ENCODE results near the gene CDC42BPA. TPM values are rescaled to one million over a fixed set of nuclear protein-coding genes. Genes with fewer than 3 reads are reported as not detected.

The CDC42BPA gene
- total and polyA plus RNA-seq, 8 donors = 6.2 to 198 (median 64.5) TPM

DNA sequence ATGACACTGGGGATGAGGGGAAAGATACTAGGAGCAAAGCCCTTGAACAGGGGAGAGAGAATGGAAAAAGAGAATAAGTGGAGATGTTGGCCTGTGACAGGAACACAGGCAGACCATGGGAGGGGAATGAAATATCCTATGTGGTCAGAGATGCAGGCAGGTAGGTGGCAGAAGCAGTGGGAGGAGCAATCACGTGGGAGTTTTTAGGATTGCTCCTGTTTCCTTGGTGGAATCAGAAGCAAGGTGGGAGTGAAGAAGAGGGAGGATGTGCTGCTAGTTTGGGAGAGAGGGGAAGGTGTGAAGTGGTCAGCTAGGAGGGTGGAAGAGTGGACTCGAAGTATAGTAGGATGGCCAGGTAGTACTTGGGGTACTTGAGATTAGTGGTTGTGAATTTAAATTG is 46.4 kb upstream of the CDC42BPA start:
- H3K36me3 ChIP-seq = no peaks in the 10 kb centered on the region
- peaks cover 0 to 10% (median 0%) of the 10 kb centered on the region in 4 donors for H3K4me1 ChIP-seq
- 71 to 91% (median 80%) methylated on average over 2 of the region's 2 CpGs for WGBS, 5 donors
- DNase-seq = no peak
- H3K4me3 ChIP-seq = no peak overlapping the region
- H3K9me3 ChIP-seq = no peaks in the 10 kb centered on the region
- no peak overlapping the region for H3K27ac ChIP-seq
- no peaks in the 10 kb centered on the region for H3K27me3 ChIP-seq
- TF ChIP-seq, protein P1, sequence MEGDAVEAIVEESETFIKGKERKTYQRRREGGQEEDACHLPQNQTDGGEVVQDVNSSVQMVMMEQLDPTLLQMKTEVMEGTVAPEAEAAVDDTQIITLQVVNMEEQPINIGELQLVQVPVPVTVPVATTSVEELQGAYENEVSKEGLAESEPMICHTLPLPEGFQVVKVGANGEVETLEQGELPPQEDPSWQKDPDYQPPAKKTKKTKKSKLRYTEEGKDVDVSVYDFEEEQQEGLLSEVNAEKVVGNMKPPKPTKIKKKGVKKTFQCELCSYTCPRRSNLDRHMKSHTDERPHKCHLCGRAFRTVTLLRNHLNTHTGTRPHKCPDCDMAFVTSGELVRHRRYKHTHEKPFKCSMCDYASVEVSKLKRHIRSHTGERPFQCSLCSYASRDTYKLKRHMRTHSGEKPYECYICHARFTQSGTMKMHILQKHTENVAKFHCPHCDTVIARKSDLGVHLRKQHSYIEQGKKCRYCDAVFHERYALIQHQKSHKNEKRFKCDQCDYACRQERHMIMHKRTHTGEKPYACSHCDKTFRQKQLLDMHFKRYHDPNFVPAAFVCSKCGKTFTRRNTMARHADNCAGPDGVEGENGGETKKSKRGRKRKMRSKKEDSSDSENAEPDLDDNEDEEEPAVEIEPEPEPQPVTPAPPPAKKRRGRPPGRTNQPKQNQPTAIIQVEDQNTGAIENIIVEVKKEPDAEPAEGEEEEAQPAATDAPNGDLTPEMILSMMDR (IDR thresholded peaks at IDR 0.05) = no peak
- TF ChIP-seq EP300 (IDR thresholded peaks at IDR 0.05) (no peak), POLR2AphosphoS5 (IDR thresholded peaks at IDR 0.05) (no peak), POLR2A (IDR thresholded peaks at IDR 0.05) (no peak)
- intact Hi-C loops (cut with DNase I; ENCODE audit: low total_unique reads) = no loop called here

DNA sequence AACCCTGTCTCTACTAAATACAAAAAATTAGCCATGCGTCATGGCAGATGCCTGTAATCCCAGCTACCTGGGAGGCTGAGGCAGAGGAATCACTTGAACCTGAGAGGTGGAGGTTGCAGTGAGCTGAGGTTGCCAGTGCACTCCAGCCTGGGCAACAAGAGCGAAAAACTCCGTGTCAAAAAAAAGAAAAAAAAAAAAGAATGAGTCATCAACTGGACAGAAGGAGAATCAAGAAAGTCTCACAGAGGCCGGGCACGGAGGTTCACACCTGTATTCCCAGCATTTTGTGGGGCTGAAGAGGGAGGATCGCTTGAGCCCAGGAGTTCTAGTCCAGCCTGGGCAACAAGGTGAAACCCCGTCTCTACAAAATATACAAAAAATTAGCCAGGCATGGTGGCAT is 45.5 kb upstream of the CDC42BPA start:
- H3K27ac ChIP-seq = no peak overlapping the region

DNA sequence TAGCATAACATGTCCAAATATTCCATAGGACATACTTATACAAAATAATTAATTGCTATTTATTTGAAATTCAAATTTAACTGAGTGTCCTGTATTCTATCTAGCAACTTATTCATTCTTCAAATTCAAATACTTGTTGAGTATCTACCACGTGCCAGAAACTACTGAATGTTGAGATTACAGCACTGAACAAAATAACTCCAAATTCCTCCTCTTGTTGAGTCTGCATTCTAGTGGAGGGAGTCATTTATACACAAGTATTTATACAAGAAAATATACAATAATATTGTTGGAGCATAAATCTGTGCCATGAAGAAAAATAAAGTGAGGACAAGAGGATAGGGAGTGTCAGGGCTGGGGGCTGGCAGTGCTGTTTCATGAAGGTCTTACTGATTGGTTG is 43.7 kb upstream of the CDC42BPA start:
- Histone ChIP-seq H3K4me1 (peaks cover 5 to 10% (median 8%) of the 10 kb centered on the region in 4 donors), H3K27ac (no peak overlapping the region), H3K4me3 (no peak overlapping the region), H3K27me3 (no peaks in the 10 kb centered on the region), H3K36me3 (no peaks in the 10 kb centered on the region), H3K9me3 (no peaks in the 10 kb centered on the region)
- no peak for DNase-seq
- TF ChIP-seq POLR2A (IDR thresholded peaks at IDR 0.05) = no peak
- TF ChIP-seq EP300 (IDR thresholded peaks at IDR 0.05) = no peak
- TF ChIP-seq POLR2AphosphoS5 (IDR thresholded peaks at IDR 0.05) = no peak
- TF ChIP-seq, protein P1 (IDR thresholded peaks at IDR 0.05) = no peak
- intact Hi-C loops (cut with DNase I; ENCODE audit: low total_unique reads) = no loop called here
- WGBS, 5 donors = 55 to 71% (median 58%) methylated on average over 1 of the region's 1 CpG

More for the DNA sequence above, 45.5 kb upstream of the CDC42BPA start:
- no peak for DNase-seq
- Histone ChIP-seq H3K4me1 (peaks cover 0 to 3% (median 0%) of the 10 kb centered on the region in 4 donors), H3K4me3 (no peak overlapping the region), H3K36me3 (no peaks in the 10 kb centered on the region), H3K27me3 (no peaks in the 10 kb centered on the region), H3K9me3 (no peaks in the 10 kb centered on the region)
- TF ChIP-seq, protein P1 (IDR thresholded peaks at IDR 0.05) = no peak
- TF ChIP-seq POLR2A (IDR thresholded peaks at IDR 0.05) (no peak), POLR2AphosphoS5 (IDR thresholded peaks at IDR 0.05) (no peak), EP300 (IDR thresholded peaks at IDR 0.05) (no peak)
- WGBS, 5 donors = 89 to 97% (median 94%) methylated on average over 7 of the region's 7 CpGs
- intact Hi-C loops (cut with DNase I; ENCODE audit: low total_unique reads) = no loop called here

DNA sequence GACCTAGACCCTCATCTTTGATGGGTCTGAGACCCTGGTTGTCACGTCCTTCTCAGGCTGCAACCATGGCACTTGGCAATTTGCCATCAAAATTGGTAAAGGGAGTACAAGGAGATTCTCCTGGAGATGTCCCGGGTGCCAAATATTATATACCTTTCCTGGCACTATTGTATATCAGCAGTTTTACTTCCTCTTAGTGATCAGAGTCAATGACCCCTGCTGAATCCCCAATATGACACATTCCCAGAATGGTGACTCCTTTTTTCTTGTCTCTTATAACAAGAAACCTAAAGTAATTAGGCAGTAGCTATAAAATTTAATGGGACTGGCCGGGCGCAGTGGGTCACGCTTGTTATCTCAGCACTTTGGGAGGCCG is 39.6 kb upstream of the CDC42BPA start:
- 83 to 93% (median 92%) methylated on average over 6 of the region's 6 CpGs for WGBS, 5 donors
- H3K36me3 ChIP-seq = no peaks in the 10 kb centered on the region
- H3K27me3 ChIP-seq = no peaks in the 10 kb centered on the region
- no peaks in the 10 kb centered on the region for H3K9me3 ChIP-seq
- intact Hi-C loops (cut with DNase I; ENCODE audit: low total_unique reads) = no loop called here
- TF ChIP-seq EP300 (IDR thresholded peaks at IDR 0.05) = no peak
- peak overlapping the region; percentile 67 to 81 (median 77) for H3K27ac ChIP-seq
- no peak overlapping the region for H3K4me3 ChIP-seq
- DNase-seq = no peak
- H3K4me1 ChIP-seq = peaks cover 5 to 18% (median 13%) of the 10 kb centered on the region in 4 donors

DNA sequence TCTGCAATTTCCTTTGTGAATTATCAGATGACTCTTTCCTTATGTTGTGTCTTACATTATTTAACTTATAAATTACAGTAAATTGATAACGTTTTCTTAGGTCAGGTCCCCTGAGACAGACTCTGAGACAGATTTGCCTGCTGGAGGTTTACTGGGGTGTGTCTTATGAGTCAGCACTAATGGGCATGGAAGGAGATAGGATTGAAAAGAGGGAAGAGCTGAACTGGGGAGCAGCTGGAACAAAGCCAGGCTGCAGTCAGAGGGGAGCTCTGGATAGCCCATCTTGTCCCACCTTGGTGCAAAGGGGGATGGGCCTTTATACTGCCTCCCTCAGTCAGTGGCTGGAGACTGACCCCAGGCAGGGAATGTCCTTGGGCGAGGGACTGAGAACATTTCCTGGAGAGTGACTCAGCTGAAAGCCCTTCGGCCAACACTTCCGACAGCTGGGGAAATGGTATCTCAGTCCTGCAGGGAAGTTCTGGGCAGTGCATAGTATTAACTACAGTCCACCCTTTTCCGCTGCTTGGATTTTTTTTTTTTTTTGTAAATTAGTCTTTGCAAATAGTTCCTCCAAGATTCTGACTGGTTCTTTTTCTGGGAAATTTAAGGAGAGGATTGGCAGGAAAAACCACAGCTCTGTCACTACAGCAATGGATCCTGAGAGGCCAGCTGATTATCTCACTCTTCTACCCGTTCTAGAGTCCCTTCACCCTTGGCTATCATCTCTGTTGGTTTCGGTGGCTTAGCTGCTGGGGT is 39.1 kb upstream of the CDC42BPA start:
- H3K9me3 ChIP-seq = no peaks in the 10 kb centered on the region
- TF ChIP-seq POLR2AphosphoS5 (IDR thresholded peaks at IDR 0.05) (peak in 2 of 3 donors; percentile 63 to 84), POLR2A (IDR thresholded peaks at IDR 0.05) (no peak), EP300 (IDR thresholded peaks at IDR 0.05) (no peak)
- TF ChIP-seq, protein P1 (IDR thresholded peaks at IDR 0.05) = no peak
- DNase-seq = peak; percentile 65 to 85
- peak overlapping the region; percentile 67 to 81 (median 77) for H3K27ac ChIP-seq
- intact Hi-C loops (cut with DNase I; ENCODE audit: low total_unique reads) = no loop called here
- no peaks in the 10 kb centered on the region for H3K27me3 ChIP-seq
- no peak overlapping the region for H3K4me3 ChIP-seq
- no peaks in the 10 kb centered on the region for H3K36me3 ChIP-seq
- 30 to 35% (median 33%) methylated on average over 7 of the region's 7 CpGs for WGBS, 5 donors
- peaks cover 5 to 18% (median 13%) of the 10 kb centered on the region in 4 donors for H3K4me1 ChIP-seq

Data from stomach (tissue), 9 donors.